Inflammatory macrophage treated with lipopolysaccharide for 4 hours (primary cell): ENCODE measurements around the gene BAD.
A peak's percentile ranks its signal among the peaks of the same experiment; 100 is the strongest.
"Not testable (repeated sequence)": the region's sequence is repeated elsewhere in the genome, so short reads cannot be mapped to it uniquely, and the experiment has no call there.

Experiments used
- DNase-seq: peaks from one replicate; pipeline ENCODE4 v3.0.0-alpha.2; 2020

Gene BAD

GRCh38 chr11:64284048-64284961 is at the start of gene BAD:
BAD (minus strand) TSS chr11:64284665; CDS start chr11:64284368, 297 bp downstream.
- peak; percentile 93 for DNase-seq

GRCh38 chr11:64333556-64333955 is 49.1 kb upstream of the BAD start:
- DNase-seq, result no peak

- DNase-seq, result peak; percentile 95
Measured at GRCh38 chr11:64331569-64332371, 47.3 kb upstream of the BAD start.

GRCh38 chr11:64330888-64331287 is 46.4 kb upstream of the BAD start:
- no peak for DNase-seq

GRCh38 chr11:64327993-64328392 is 43.5 kb upstream of the BAD start:
- DNase-seq, result no peak

GRCh38 chr11:64327375-64327774 is 42.9 kb upstream of the BAD start:
- no peak for DNase-seq

GRCh38 chr11:64324692-64325469 is 40.4 kb upstream of the BAD start:
- no peak for DNase-seq

- not testable (repeated sequence) for DNase-seq
Measured at GRCh38 chr11:64323984-64324383, 39.5 kb upstream of the BAD start.

GRCh38 chr11:64323373-64323772 is 38.9 kb upstream of the BAD start:
- DNase-seq, result no peak

GRCh38 chr11:64322925-64323260 is 38.4 kb upstream of the BAD start:
- no peak for DNase-seq

GRCh38 chr11:64321533-64321932 is 37.1 kb upstream of the BAD start:
- no peak for DNase-seq

GRCh38 chr11:64321026-64321425 is 36.6 kb upstream of the BAD start:
- no peak for DNase-seq

- DNase-seq, result no peak
Measured at GRCh38 chr11:64320556-64320955, 36.1 kb upstream of the BAD start.

GRCh38 chr11:64318766-64319761 is 34.6 kb upstream of the BAD start:
- DNase-seq, result peak; percentile 31

GRCh38 chr11:64317961-64318765 is 33.7 kb upstream of the BAD start, which contains the start of gene PRDX5:
PRDX5 (plus strand) TSS chr11:64318121; CDS start chr11:64318216, 95 bp downstream.
- DNase-seq, result peak; percentile 98

- peak; percentile 97 for DNase-seq
Measured at GRCh38 chr11:64317325-64317960, 33.0 kb upstream of the BAD start, which contains the start of gene TRMT112. TRMT112 (minus strand) TSS chr11:64317559; CDS start chr11:64317526, 33 bp downstream.

GRCh38 chr11:64316672-64317324 is 32.3 kb upstream of the BAD start:
- DNase-seq, result no peak

- DNase-seq, result not testable (repeated sequence)
Measured at GRCh38 chr11:64315667-64316526, 31.4 kb upstream of the BAD start.
